OCI-LY1 (cell line): Measurements from ENCODE around the gene RBPJL.

Source experiments
- CTCF ChIP-seq: fragments of 200-600 bp; sonication (generic), shearing (Covaris generic); IDR thresholded peaks from 2 replicates; pipeline ENCODE4 v1.5.1; 2017; ENCODE audit warnings: mild to moderate bottlenecking, antibody characterized with exemption, low read length, moderate library complexity, mixed read lengths
- EZH2 ChIP-seq: fragments of 200-600 bp; sonication (generic), shearing (Covaris generic); IDR thresholded peaks from 2 replicates; pipeline ENCODE4 v1.8.0; 2017; ENCODE audit warnings: borderline replicate concordance, mixed run types, mild to moderate bottlenecking, antibody characterized with exemption, low read length, moderate library complexity, mixed read lengths

- no peak for TF ChIP-seq CTCF
- no peak for TF ChIP-seq EZH2
Measured at GRCh38 chr20:45297786-45298497, 8.7 kb upstream of the RBPJL start.
